Psoas muscle (tissue), 8 donors: ENCODE data around the gene GPX1. TPM values are rescaled to one million over a fixed set of nuclear protein-coding genes. Genes with fewer than 3 reads are reported as not detected.
"Not testable (repeated sequence)": the region's sequence is repeated elsewhere in the genome, so short reads cannot be mapped to it uniquely, and the experiment has no call there.

Experiments
- ATAC-seq, 4 donors: fragments of 200-7000 bp; cut with Tn5 transposase; one replicate each; pipeline ENCODE4 v1.9.1; 2020; ENCODE audit warnings: moderate library complexity in 3 of 4, mild to moderate bottlenecking in 2 of 4
- DNase-seq, 2 donors: peaks; one replicate each; pipeline ENCODE4 v3.0.0-alpha.2; 2020
- H3K27ac ChIP-seq: fragments of 200-600 bp; one replicate; pipeline ENCODE4 v1.8.0; 2022
- H3K27me3 ChIP-seq, 3 donors: fragments of 200-600 bp in 1 of 3; one replicate each; pipeline versions ENCODE4 v1.6.1 to v1.8.0; 2013 to 2022; ENCODE audit warnings: low read length in 2 of 3, mild to moderate bottlenecking in 2 of 3, moderate library complexity in 1 of 3; ENCODE audit not compliant: insufficient read depth in 3 of 3
- H3K36me3 ChIP-seq, 2 donors: fragments of 200-600 bp in 1 of 2; one replicate each; pipeline versions ENCODE4 v1.6.1 to v1.8.0; 2013 to 2022; ENCODE audit warnings: low read depth in 1 of 2, mild to moderate bottlenecking in 1 of 2, moderate library complexity in 1 of 2; ENCODE audit not compliant: insufficient read depth in 1 of 2
- H3K4me1 ChIP-seq: fragments of 200-600 bp; one replicate; pipeline ENCODE4 v1.8.0; 2022
- H3K4me3 ChIP-seq: fragments of 200-600 bp; one replicate; pipeline ENCODE4 v1.8.0; 2022; ENCODE audit warnings: mild to moderate bottlenecking
- H3K9me3 ChIP-seq: fragments of 200-600 bp; one replicate; pipeline ENCODE4 v1.8.0; 2022
- WGBS, 3 donors: extraction: QIAGEN DNeasy Blood & Tissue Kit; methylation state at CpG; one replicate each; pipeline versions ENCODE4 v1.1.6 to v1.1.7; 2013; 5-methylcytosine and 5-hydroxymethylcytosine counted together
- intact Hi-C, 2 donors: fragments of 100-400 bp; cut with DNase I; formaldehyde crosslinking; loops; one replicate each; pipeline versions ENCODE4 v1.11.0 to v1.14.2; 2022
- polyA plus RNA-seq, 3 donors: library from polyadenylated mRNA; stranded (reverse); fragments of 200-250 nt; gene quantifications; one replicate each; pipeline ENCODE4 v1.2.3, GENCODE V29; 2013
- total RNA-seq, 4 donors: library from RNA; stranded (reverse); fragmentation: NEBNext Ultra II Directional in 2 of 4; extraction: Animal tissue kit (Norgen Biotek cat#: 25700) in 2 of 4; gene quantifications; one replicate each; pipeline versions ENCODE4 v1.2.1 to v1.2.4, GENCODE V29; 2021 to 2023
- TF ChIP-seq, protein P1 (sequence below): fragments of 200-600 bp; IDR thresholded peaks from one replicate; pipeline ENCODE4 v1.8.0; 2022; ENCODE audit warnings: antibody characterized with exemption
- donor health status: healthy with polysubstance abuse.
- donor health status: DM: no; HTN: no; CAD: no; lungs with moderate emphysema.
- donor health status: Bipolar disorder and iron deficiency.
- donor health status: healthy.
- donor health status: DM: yes; HTN: yes; CAD: no.
- donor health status: DM: no; HTN: no; CAD: no.
- donor health status: DM: no; HTN: no; CAD: no.
- donor health status: DM: yes; HTN: yes; CAD: no.

GPX1 gene
- total and polyA plus RNA-seq, 7 donors: 100 to 251 (median 129) TPM

DNA sequence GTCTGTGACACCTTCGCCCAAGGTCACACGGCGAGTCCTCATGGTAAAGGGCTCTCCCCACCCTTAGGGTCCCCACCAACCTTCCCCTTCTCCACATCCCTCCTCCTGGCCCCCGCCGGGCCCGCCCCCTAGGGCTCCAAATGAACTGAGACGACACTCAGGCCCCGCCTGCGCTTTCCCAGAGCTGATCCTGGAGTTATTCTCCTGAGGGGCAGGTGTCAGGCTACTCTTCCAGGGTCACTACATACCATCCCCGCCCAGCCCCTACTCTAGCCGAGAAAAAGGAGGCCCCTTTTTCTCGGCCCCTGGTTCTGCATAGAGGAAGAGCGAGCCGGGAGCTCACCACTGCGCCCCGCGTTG, 18.6 kb downstream of the GPX1 start:
- peak; percentile 13 to 53 (median 25) for ATAC-seq
- WGBS, 3 donors: 0 to 1% (median 1%) methylated on average over 17 of the region's 17 CpGs
- peaks cover 15% of the 10 kb centered on the region for H3K4me1 ChIP-seq

DNA sequence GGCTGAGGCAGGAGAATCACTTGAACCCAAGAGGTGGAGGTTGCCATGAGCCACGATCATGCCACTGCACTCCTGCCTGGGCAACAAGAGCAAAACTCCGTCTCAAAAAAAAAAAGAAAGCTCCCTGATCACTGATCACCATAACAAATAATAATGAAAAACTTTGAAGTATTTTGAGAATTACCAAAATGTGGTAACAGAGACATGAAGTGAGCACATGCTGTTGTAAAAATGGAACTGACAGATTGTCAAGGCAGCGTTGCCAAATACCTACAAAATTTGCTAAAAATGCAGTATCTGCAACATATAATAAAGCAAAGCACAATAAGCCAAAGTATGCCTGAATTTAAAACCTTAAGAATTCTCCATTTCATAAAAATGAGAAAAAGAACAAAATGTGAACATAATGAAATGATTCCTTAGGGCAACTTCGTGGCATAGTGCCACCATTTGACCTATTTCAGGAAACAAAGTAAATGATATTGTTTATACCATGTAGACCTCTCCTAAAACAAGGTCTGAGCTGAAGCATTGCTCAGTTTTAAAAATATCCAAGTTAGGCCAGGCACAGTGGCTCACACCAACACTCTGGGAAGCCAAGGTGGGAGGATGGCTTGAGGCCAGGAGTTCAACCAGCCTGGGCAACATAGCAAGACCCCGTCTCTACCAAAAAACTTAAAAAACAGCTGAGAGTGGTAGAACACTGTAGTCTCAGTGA, 24.1 kb downstream of the GPX1 start:
- Histone ChIP-seq H3K4me1 (peaks cover 8% of the 10 kb centered on the region), H3K9me3 (no peaks in the 10 kb centered on the region), H3K27ac (peak overlapping the region; percentile 38), H3K4me3 (no peak overlapping the region), H3K36me3 (peaks cover 12 to 82% of the 10 kb centered on the region in 2 donors), H3K27me3 (no peaks in the 10 kb centered on the region)
- peak in 1 of 4 donors; percentile 73 for ATAC-seq
- WGBS, 3 donors: 51 to 71% (median 55%) methylated on average over 5 of the region's 5 CpGs
- peak in 1 of 2 donors; percentile 19 for DNase-seq
- intact Hi-C loops: no loop called here
- TF ChIP-seq, protein P1, sequence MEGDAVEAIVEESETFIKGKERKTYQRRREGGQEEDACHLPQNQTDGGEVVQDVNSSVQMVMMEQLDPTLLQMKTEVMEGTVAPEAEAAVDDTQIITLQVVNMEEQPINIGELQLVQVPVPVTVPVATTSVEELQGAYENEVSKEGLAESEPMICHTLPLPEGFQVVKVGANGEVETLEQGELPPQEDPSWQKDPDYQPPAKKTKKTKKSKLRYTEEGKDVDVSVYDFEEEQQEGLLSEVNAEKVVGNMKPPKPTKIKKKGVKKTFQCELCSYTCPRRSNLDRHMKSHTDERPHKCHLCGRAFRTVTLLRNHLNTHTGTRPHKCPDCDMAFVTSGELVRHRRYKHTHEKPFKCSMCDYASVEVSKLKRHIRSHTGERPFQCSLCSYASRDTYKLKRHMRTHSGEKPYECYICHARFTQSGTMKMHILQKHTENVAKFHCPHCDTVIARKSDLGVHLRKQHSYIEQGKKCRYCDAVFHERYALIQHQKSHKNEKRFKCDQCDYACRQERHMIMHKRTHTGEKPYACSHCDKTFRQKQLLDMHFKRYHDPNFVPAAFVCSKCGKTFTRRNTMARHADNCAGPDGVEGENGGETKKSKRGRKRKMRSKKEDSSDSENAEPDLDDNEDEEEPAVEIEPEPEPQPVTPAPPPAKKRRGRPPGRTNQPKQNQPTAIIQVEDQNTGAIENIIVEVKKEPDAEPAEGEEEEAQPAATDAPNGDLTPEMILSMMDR: no peak

More for the DNA sequence above, 18.6 kb downstream of the GPX1 start:
- Histone ChIP-seq H3K4me3 (peak overlapping the region; percentile 98), H3K36me3 (peaks cover 5 to 27% of the 10 kb centered on the region in 2 donors), H3K27ac (peak overlapping the region; percentile 92), H3K27me3 (no peaks in the 10 kb centered on the region), H3K9me3 (no peaks in the 10 kb centered on the region)
- TF ChIP-seq, protein P1: no peak
- DNase-seq: peak; percentile 34 to 59
- intact Hi-C loops: no loop called here

- Histone ChIP-seq H3K27me3 (no peaks in the 10 kb centered on the region), H3K4me1 (peaks cover 2% of the 10 kb centered on the region), H3K9me3 (no peaks in the 10 kb centered on the region), H3K27ac (peak overlapping the region; percentile 38), H3K4me3 (no peak overlapping the region), H3K36me3 (peaks cover 12 to 92% of the 10 kb centered on the region in 2 donors)
- intact Hi-C loops: no loop called here
- 75 to 94% (median 88%) methylated on average over 3 of the region's 3 CpGs for WGBS, 3 donors
- ATAC-seq: no peak
- TF ChIP-seq, protein P1: no peak
- peak in 1 of 2 donors; percentile 6 for DNase-seq
Measured at GRCh38 chr3:49333091-49333490, 25.1 kb downstream of the GPX1 start.

- Histone ChIP-seq H3K4me1 (no peaks in the 10 kb centered on the region), H3K27ac (no peak overlapping the region), H3K36me3 (peaks cover 15 to 100% of the 10 kb centered on the region in 2 donors), H3K9me3 (no peaks in the 10 kb centered on the region), H3K27me3 (no peaks in the 10 kb centered on the region), H3K4me3 (no peak overlapping the region)
- no peak for DNase-seq
- no peak for ATAC-seq
- TF ChIP-seq, protein P1: no peak
- WGBS, 3 donors: 86 to 93% (median 93%) methylated on average over 4 of the region's 4 CpGs
- intact Hi-C loops: no loop called here
Measured at GRCh38 chr3:49329186-49329585, 29.0 kb downstream of the GPX1 start.

DNA sequence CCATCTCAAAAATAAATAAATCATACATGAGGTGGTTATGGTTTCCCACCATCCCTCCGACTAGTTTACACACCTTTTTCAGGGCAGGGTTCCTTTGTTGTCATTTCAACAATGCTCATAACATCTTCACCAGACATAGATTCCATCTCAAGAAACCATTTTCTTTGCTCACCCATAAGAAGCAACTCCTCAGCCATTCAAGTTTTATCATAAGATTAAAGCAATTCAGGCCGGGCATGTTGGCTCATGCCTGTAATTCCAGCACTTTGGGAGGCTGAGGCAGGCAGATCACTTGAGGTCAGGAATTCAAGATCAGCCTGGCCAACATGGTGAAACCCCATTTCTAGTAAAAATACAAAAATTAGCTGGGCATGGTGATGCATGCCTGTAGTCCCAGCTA, 29.8 kb downstream of the GPX1 start:
- peaks cover 15 to 100% of the 10 kb centered on the region in 2 donors for H3K36me3 ChIP-seq
- peak in 1 of 2 donors; percentile 1 for DNase-seq
- 85 to 90% (median 88%) methylated on average over 2 of the region's 2 CpGs for WGBS, 3 donors
- H3K4me3 ChIP-seq, H3K4me1 ChIP-seq, intact Hi-C loops, ATAC-seq, H3K27ac ChIP-seq, H3K9me3 ChIP-seq, H3K27me3 ChIP-seq: not testable (repeated sequence)
